K562 (cell line): ENCODE measurements around the gene DHDDS. TPM values are rescaled to one million over a fixed set of nuclear protein-coding genes. Genes with fewer than 3 reads are reported as not detected.

Experiments used
- BCLAF1 ChIP-seq, 2 experiments: fragments of 450-650 bp in 1 of 2; IDR thresholded peaks; 2 replicates each; pipeline ENCODE4 v1.6.1; 2011 to 2017; ENCODE audit warnings: low read depth in 2 of 2, antibody characterized with exemption in 1 of 2, borderline replicate concordance in 1 of 2, low read length in 1 of 2, mild to moderate bottlenecking in 1 of 2, mixed read lengths in 1 of 2; ENCODE audit not compliant: control insufficient read depth in 1 of 2
- CBFB ChIP-seq: sonication (generic); formaldehyde crosslinking; IDR thresholded peaks from 2 replicates; pipeline ENCODE4 v1.4.0; 2020; ENCODE audit warnings: mild to moderate bottlenecking, missing genetic modification reagents
- COPS2 ChIP-seq: fragments of 450-650 bp; conservative IDR thresholded peaks from 2 replicates; pipeline ENCODE4 v1.6.1; 2016; ENCODE audit warnings: mild to moderate bottlenecking, moderate library complexity
- DMBX1 ChIP-seq: fragments of 250-450 bp; sonication (Bioruptor Pico); IDR thresholded peaks from 2 replicates; pipeline ENCODE4 v1.8.0; 2022; ENCODE audit warnings: inconsistent platforms, mild to moderate bottlenecking, moderate library complexity, borderline replicate concordance
- EP400 ChIP-seq: fragments of 450-650 bp; IDR thresholded peaks from 2 replicates; pipeline ENCODE4 v1.6.1; 2017; ENCODE audit warnings: antibody characterized with exemption, mild to moderate bottlenecking, moderate library complexity
- ETV1 ChIP-seq: fragments of 450-650 bp; conservative IDR thresholded peaks from 2 replicates; pipeline ENCODE4 v1.6.1; 2016; ENCODE audit warnings: missing genetic modification characterization, control low read depth, low read depth, missing compliant biosample characterization
- GTF2E2 ChIP-seq: fragments of 200-800 bp; sonication (Bioruptor generic); IDR thresholded peaks from 2 replicates; pipeline ENCODE4 v1.6.1; 2016; ENCODE audit warnings: missing genetic modification characterization, missing compliant biosample characterization
- MXD1 ChIP-seq: fragments of 250-450 bp; sonication (Bioruptor Pico); IDR thresholded peaks from 2 replicates; pipeline ENCODE4 v1.8.0; 2021; ENCODE audit warnings: borderline replicate concordance, mild to moderate bottlenecking, moderate library complexity; ENCODE audit not compliant: poor library complexity, severe bottlenecking
- NFIX ChIP-seq: fragments of 250-450 bp; sonication (Bioruptor Pico); IDR thresholded peaks from 2 replicates; pipeline ENCODE4 v1.4.0; 2020; ENCODE audit warnings: low read depth, mild to moderate bottlenecking, moderate library complexity
- PHF20 ChIP-seq: fragments of 450-650 bp; IDR thresholded peaks from 2 replicates; pipeline ENCODE4 v1.6.1; 2018; ENCODE audit not compliant: partially characterized antibody
- PPARD ChIP-seq: fragments of 250-450 bp; sonication (Bioruptor Pico); IDR thresholded peaks from 2 replicates; pipeline ENCODE4 v1.8.0; 2022; ENCODE audit warnings: inconsistent platforms, mild to moderate bottlenecking, moderate library complexity
- RBFOX2 ChIP-seq: fragments of 200-400 bp; formaldehyde crosslinking; IDR thresholded peaks from 2 replicates; pipeline ENCODE4 v1.6.1; 2017; ENCODE audit warnings: low read depth, mild to moderate bottlenecking, low read length, moderate library complexity
- SMAD4 ChIP-seq: fragments of 250-450 bp; sonication (Bioruptor Pico); conservative IDR thresholded peaks from 2 replicates; pipeline ENCODE4 v1.8.0; 2021; ENCODE audit warnings: inconsistent platforms, mild to moderate bottlenecking, moderate library complexity
- TAF1 ChIP-seq: IDR thresholded peaks from 2 replicates; pipeline ENCODE4 v1.6.1; 2011; ENCODE audit warnings: mild to moderate bottlenecking, low read length, moderate library complexity; ENCODE audit not compliant: insufficient read depth, control insufficient read depth, severe bottlenecking; ENCODE audit errors: extremely low read depth
- TEAD1 ChIP-seq, 2 experiments: fragments of 450-650 bp in 1 of 2; sonication (generic) in 1 of 2; formaldehyde crosslinking; IDR thresholded peaks; 2 replicates each; pipeline versions ENCODE4 v1.4.0 to v1.8.0; 2020 to 2022; ENCODE audit warnings: mild to moderate bottlenecking in 2 of 2, missing genetic modification reagents in 1 of 2
- YY1 ChIP-seq, 3 experiments: IDR thresholded peaks; 2 replicates each; pipeline ENCODE4 v1.6.1; 2011; ENCODE audit warnings: low read length in 2 of 3, mild to moderate bottlenecking in 2 of 3, moderate library complexity in 2 of 3, borderline replicate concordance in 1 of 3, control low read depth in 1 of 3, low read depth in 1 of 3; ENCODE audit not compliant: insufficient read depth in 3 of 3, insufficient replicate concordance in 2 of 3, control insufficient read depth in 1 of 3, insufficient read length in 1 of 3; ENCODE audit errors: extremely low read depth in 1 of 3
- ZBTB7A ChIP-seq: IDR thresholded peaks from 2 replicates; pipeline ENCODE4 v1.6.1; 2011; ENCODE audit warnings: low read depth, mild to moderate bottlenecking, low read length, moderate library complexity, borderline replicate concordance; ENCODE audit not compliant: control insufficient read depth
- ZNF57 ChIP-seq: fragments of 450-650 bp; formaldehyde crosslinking; IDR thresholded peaks from 2 replicates; pipeline ENCODE4 v1.4.0; 2020; ENCODE audit warnings: mild to moderate bottlenecking, moderate library complexity
- polyA plus RNA-seq, 8 experiments: library from polyadenylated mRNA; depleted of rRNA in 4 of 8; stranded (reverse) in 5 of 8; unstranded in 3 of 8; fragments of >200 nt; fragmentation: Nextera tagmentation in 2 of 8; fragmentation: Illumina TruSeq in 1 of 8; extraction: Ambion mirVana in 2 of 8; extraction: Trizol in 1 of 8; gene quantifications; 2 replicates each; pipeline versions ENCODE4 v1.2.1 to v1.2.3, GENCODE V29; 2011 to 2014; ENCODE audit warnings: inconsistent platforms in 1 of 8, missing spikeins in 1 of 8
- total RNA-seq, 7 experiments: library from RNA; depleted of rRNA in 6 of 7; stranded (reverse); fragments of >200 nt in 6 of 7; fragmentation: Illumina TruSeq in 2 of 7; extraction: Trizol in 2 of 7; gene quantifications; 2 replicates each; pipeline versions ENCODE4 v1.2.1 to v1.2.3, GENCODE V29; 2011 to 2021; ENCODE audit warnings: low replicate concordance in 1 of 7

DHDDS gene
- total and polyA plus RNA-seq, 9 of the 15 experiments (the other 6 are each of a cell fraction or from before 2014, with no cell fraction given): 33.3 to 55.0 (median 44.3) TPM

GRCh38 chr1:26471498-26472319 lies 39.6 kb downstream of the DHDDS start (continued):
- TF ChIP-seq BCLAF1 (IDR thresholded peaks at IDR 0.05; ENCODE audit: borderline replicate concordance in 1 of 2, control insufficient read depth in 1 of 2, low read depth in 2 of 2, low read length in 1 of 2) (no peak), YY1 (IDR thresholded peaks at IDR 0.05; ENCODE audit: borderline replicate concordance in 1 of 3, control insufficient read depth in 1 of 3, extremely low read depth in 1 of 3, insufficient read depth in 3 of 3, insufficient read length in 1 of 3, insufficient replicate concordance in 2 of 3, low read depth in 1 of 3, low read length in 2 of 3) (no peak), MXD1 (CRISPR knock-in tag) (no peak), DMBX1 (CRISPR knock-in tag) (no peak; the same call in 1 of the 2 replicates), TEAD1 (CRISPR knock-in tag; IDR thresholded peaks at IDR 0.05) (peak in 1 of 2 experiments; percentile 85; a peak in 2 of 4 replicates), ETV1 (tag) (0 out of 2 replicates have a peak, but pooled peaks have one; percentile 7), COPS2 (no peak), PPARD (CRISPR knock-in tag) (no peak), NFIX (CRISPR knock-in tag) (no peak), SMAD4 (CRISPR knock-in tag) (peak; percentile 23; the same call in 1 of the 2 replicates), ZBTB7A (peak; percentile 48), ZNF57 (CRISPR knock-in tag) (no peak), EP400 (no peak; the same call in 1 of the 2 replicates), GTF2E2 (tag) (no peak), TAF1 (no peak), CBFB (0 out of 2 replicates have a peak, but pooled peaks have one; percentile 60), RBFOX2 (peak; percentile 22), PHF20 (no peak)
